ENCODE data around the gene CDH7. TPM values are rescaled to one million over a fixed set of nuclear protein-coding genes. Genes with fewer than 3 reads are reported as not detected.

CDH7 gene
- total RNA-seq, 2 experiments from 2014 or later: not detected

DNA sequence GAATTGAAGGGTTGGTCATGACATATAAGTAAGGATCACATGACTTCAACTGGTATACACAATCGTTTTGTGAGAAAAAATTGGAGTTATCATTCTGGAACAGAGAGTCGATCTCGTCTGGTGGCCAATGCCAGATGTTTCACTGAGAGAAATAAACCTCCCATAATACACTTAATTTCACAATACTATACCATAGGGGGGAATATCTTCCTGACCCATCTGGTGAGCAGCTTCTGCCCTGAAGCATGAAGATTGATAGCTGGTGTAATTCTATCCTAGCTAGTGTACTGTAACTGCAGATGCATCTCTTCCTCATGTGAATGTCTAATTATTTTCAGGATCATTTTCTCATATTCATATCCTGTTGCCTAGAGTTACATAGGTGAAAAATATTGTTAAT, 15.7 kb upstream of the CDH7 start:
- intact Hi-C loops (cut with DNase I, micrococcal nuclease): no loop called here
- no peaks in the 10 kb centered on the region for H3K27me3 ChIP-seq (ENCODE audit: control insufficient read depth in 1 of 2, insufficient read depth in 2 of 2, low read length in 2 of 2)
- Mint-ChIP-seq H3K27ac (no peak overlapping the region), H3K36me3 (ENCODE audit: low read depth) (no peaks in the 10 kb centered on the region), H3K4me1 (ENCODE audit: low read depth) (no peaks in the 10 kb centered on the region), H3K9me3 (peaks cover 7% of the 10 kb centered on the region), H3K27me3 (no peaks in the 10 kb centered on the region), H3K4me3 (no peak overlapping the region)
- ATAC-seq (ENCODE audit: poor library complexity): no peak
- H3K9me3 ChIP-seq (ENCODE audit: control insufficient read depth in 1 of 2, insufficient read depth in 1 of 2, low read length in 2 of 2): peaks cover 0 to 3% of the 10 kb centered on the region in 2 experiments
- TF ChIP-seq, protein P1, sequence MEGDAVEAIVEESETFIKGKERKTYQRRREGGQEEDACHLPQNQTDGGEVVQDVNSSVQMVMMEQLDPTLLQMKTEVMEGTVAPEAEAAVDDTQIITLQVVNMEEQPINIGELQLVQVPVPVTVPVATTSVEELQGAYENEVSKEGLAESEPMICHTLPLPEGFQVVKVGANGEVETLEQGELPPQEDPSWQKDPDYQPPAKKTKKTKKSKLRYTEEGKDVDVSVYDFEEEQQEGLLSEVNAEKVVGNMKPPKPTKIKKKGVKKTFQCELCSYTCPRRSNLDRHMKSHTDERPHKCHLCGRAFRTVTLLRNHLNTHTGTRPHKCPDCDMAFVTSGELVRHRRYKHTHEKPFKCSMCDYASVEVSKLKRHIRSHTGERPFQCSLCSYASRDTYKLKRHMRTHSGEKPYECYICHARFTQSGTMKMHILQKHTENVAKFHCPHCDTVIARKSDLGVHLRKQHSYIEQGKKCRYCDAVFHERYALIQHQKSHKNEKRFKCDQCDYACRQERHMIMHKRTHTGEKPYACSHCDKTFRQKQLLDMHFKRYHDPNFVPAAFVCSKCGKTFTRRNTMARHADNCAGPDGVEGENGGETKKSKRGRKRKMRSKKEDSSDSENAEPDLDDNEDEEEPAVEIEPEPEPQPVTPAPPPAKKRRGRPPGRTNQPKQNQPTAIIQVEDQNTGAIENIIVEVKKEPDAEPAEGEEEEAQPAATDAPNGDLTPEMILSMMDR (IDR thresholded peaks at IDR 0.05): no peak
- H3K36me3 ChIP-seq (ENCODE audit: insufficient read depth, low read length): no peaks in the 10 kb centered on the region
- ChIA-PET CTCF (no interaction called here), POLR2A (no interaction called here)
- no peak for DNase-seq
- no peaks in the 10 kb centered on the region for H3K4me1 ChIP-seq (ENCODE audit: insufficient read depth, low read length)
- no peak overlapping the region for H3K27ac ChIP-seq (ENCODE audit: low read depth in 1 of 2, low read length in 2 of 2)
- H3K4me3 ChIP-seq (ENCODE audit: low read length): no peak overlapping the region

DNA sequence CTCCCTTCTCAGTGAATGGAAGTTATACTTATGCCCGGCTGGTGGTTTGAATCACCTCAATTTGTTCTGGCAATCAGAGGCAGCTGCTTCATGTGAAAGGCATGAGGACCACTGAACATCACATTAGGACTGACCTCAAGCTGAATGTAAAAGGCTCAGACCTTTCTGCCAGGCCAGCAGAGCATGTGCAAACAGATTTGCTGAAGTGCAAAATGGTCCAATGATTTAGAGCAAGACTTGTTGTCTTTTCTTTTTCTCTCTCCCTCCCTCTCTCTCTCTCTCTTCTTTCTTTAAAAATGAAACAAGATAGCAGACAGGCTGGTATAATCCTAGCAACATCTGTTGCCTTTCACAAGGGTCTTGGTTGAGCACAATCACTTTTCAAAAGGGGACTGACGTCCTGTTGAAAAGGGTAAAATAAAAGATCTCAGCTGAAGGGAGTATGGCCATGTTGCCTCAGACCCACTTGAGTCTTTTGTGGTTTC, 13.3 kb upstream of the CDH7 start:
- Mint-ChIP-seq H3K4me1 (ENCODE audit: low read depth) (no peaks in the 10 kb centered on the region), H3K9me3 (peaks cover 10% of the 10 kb centered on the region), H3K4me3 (no peak overlapping the region), H3K27me3 (no peaks in the 10 kb centered on the region), H3K27ac (no peak overlapping the region), H3K36me3 (ENCODE audit: low read depth) (no peaks in the 10 kb centered on the region)
- POLR2A ChIA-PET: no interaction called here
- no peaks in the 10 kb centered on the region for H3K27me3 ChIP-seq (ENCODE audit: control insufficient read depth in 1 of 2, insufficient read depth in 2 of 2, low read length in 2 of 2)
- no peaks in the 10 kb centered on the region for H3K4me1 ChIP-seq (ENCODE audit: insufficient read depth, low read length)
- ATAC-seq (ENCODE audit: poor library complexity) (no peak), DNase-seq (no peak)
- intact Hi-C loops (cut with DNase I, micrococcal nuclease): no loop called here
- H3K4me3 ChIP-seq (ENCODE audit: low read length): no peak overlapping the region
- H3K36me3 ChIP-seq (ENCODE audit: insufficient read depth, low read length): no peaks in the 10 kb centered on the region
- peaks cover 0 to 1% of the 10 kb centered on the region in 2 experiments for H3K9me3 ChIP-seq (ENCODE audit: control insufficient read depth in 1 of 2, insufficient read depth in 1 of 2, low read length in 2 of 2)
- no peak overlapping the region for H3K27ac ChIP-seq (ENCODE audit: low read depth in 1 of 2, low read length in 2 of 2)
- TF ChIP-seq, protein P1 (IDR thresholded peaks at IDR 0.05): no peak
- CTCF ChIA-PET: no interaction called here

DNA sequence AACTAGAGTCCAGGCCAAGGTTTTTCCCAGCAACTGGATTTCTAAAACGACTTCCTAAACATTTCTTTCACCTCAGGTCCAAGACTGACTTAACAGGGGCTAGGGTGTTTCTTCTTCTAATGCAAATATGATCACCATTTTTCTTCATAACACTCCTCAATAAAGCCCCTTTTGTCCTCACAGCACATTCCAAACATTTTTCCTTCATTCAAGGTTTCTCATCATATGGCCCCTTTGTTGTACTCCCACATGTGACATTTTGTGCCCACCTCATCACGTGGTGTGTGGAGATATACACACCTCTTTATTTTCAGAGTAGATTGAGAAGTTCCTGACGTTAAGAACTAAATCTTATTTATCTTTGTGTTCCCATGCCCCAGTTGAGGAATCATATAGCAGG, 3.9 kb upstream of the CDH7 start:
- H3K4me1 Mint-ChIP-seq (ENCODE audit: low read depth): no peaks in the 10 kb centered on the region
- TF ChIP-seq, protein P1 (IDR thresholded peaks at IDR 0.05): no peak
- Histone ChIP-seq H3K4me1 (ENCODE audit: insufficient read depth, low read length) (no peaks in the 10 kb centered on the region), H3K4me3 (ENCODE audit: low read length) (no peak overlapping the region), H3K27ac (ENCODE audit: low read depth in 1 of 2, low read length in 2 of 2) (no peak overlapping the region), H3K9me3 (ENCODE audit: control insufficient read depth in 1 of 2, insufficient read depth in 1 of 2, low read length in 2 of 2) (peaks cover 0 to 26% of the 10 kb centered on the region in 2 experiments), H3K36me3 (ENCODE audit: insufficient read depth, low read length) (no peaks in the 10 kb centered on the region), H3K27me3 (ENCODE audit: control insufficient read depth in 1 of 2, insufficient read depth in 2 of 2, low read length in 2 of 2) (peaks cover 10 to 14% of the 10 kb centered on the region in 2 experiments)
- no peak overlapping the region for H3K27ac Mint-ChIP-seq
- POLR2A ChIA-PET: no interaction called here
- intact Hi-C loops (cut with DNase I, micrococcal nuclease): no loop called here
- H3K4me3 Mint-ChIP-seq: no peak overlapping the region
- H3K27me3 Mint-ChIP-seq: peaks cover 23% of the 10 kb centered on the region
- no peaks in the 10 kb centered on the region for H3K36me3 Mint-ChIP-seq (ENCODE audit: low read depth)
- no peak for DNase-seq
- CTCF ChIA-PET: no interaction called here
- ATAC-seq (ENCODE audit: poor library complexity): no peak
- H3K9me3 Mint-ChIP-seq: peaks cover 11% of the 10 kb centered on the region
